ENCODE measurements around the gene ITGA7. TPM values are rescaled to one million over a fixed set of nuclear protein-coding genes. Genes with fewer than 3 reads are reported as not detected.

ITGA7 gene
- total RNA-seq, 1 donor from 2014 or later = 23.6 TPM

- no peaks in the 10 kb centered on the region for H3K36me3 ChIP-seq
- intact Hi-C loops (cut with DNase I) = no loop called here
- H3K4me3 ChIP-seq = no peak overlapping the region
- no peak overlapping the region for H3K27ac ChIP-seq
- no peaks in the 10 kb centered on the region for H3K9me3 ChIP-seq
- peaks cover 30% of the 10 kb centered on the region for H3K4me1 ChIP-seq
- TF ChIP-seq POLR2A (IDR thresholded peaks at IDR 0.05) (no peak), CTCF (IDR thresholded peaks at IDR 0.05) (no peak), POLR2AphosphoS5 (IDR thresholded peaks at IDR 0.05; ENCODE audit: insufficient read depth in 1 of 2, low read depth in 1 of 2) (no peak)
- H3K27me3 ChIP-seq = no peaks in the 10 kb centered on the region
- no peak for DNase-seq (ENCODE audit: extremely low spot score in 2 of 2)
Observed at GRCh38 chr12:55732288-55732687, 24.6 kb upstream of the ITGA7 start.

- H3K4me1 ChIP-seq = peaks cover 43% of the 10 kb centered on the region
- H3K9me3 ChIP-seq = no peaks in the 10 kb centered on the region
- intact Hi-C loops (cut with DNase I) = loop anchor here (5.0 kb wide), 1 partner anchor 202 kb away; the partner anchor contains the start of gene DGKA
- H3K4me3 ChIP-seq = peak overlapping the region; percentile 67 to 81
- peak in 1 of 2 donors; percentile 54 for TF ChIP-seq POLR2AphosphoS5 (IDR thresholded peaks at IDR 0.05; ENCODE audit: insufficient read depth in 1 of 2, low read depth in 1 of 2)
- no peak for TF ChIP-seq POLR2A (IDR thresholded peaks at IDR 0.05)
- no peak for TF ChIP-seq CTCF (IDR thresholded peaks at IDR 0.05)
- peak in 1 of 2 donors; percentile 97 for DNase-seq (ENCODE audit: extremely low spot score in 2 of 2)
- peaks cover 0 to 11% of the 10 kb centered on the region in 2 donors for H3K36me3 ChIP-seq
- no peaks in the 10 kb centered on the region for H3K27me3 ChIP-seq
- peak overlapping the region; percentile 100 for H3K27ac ChIP-seq
Observed at GRCh38 chr12:55729819-55730818, 22.4 kb upstream of the ITGA7 start.

- H3K9me3 ChIP-seq = no peaks in the 10 kb centered on the region
- H3K4me1 ChIP-seq = peaks cover 46% of the 10 kb centered on the region
- peak within 1 kb of the TSS; percentile 67 to 81 for H3K4me3 ChIP-seq
- peak within 1 kb of the TSS; percentile 100 for H3K27ac ChIP-seq
- H3K36me3 ChIP-seq = peaks cover 0 to 21% of the 10 kb centered on the region in 2 donors
- H3K27me3 ChIP-seq = no peaks in the 10 kb centered on the region
- intact Hi-C loops (cut with DNase I) = loop anchor here (5.0 kb wide), 1 partner anchor 203 kb away; the partner anchor contains the start of gene DGKA
- TF ChIP-seq POLR2A (IDR thresholded peaks at IDR 0.05) = peak in 1 of 2 donors; percentile 88
- no peak for TF ChIP-seq CTCF (IDR thresholded peaks at IDR 0.05)
- TF ChIP-seq POLR2AphosphoS5 (IDR thresholded peaks at IDR 0.05; ENCODE audit: insufficient read depth in 1 of 2, low read depth in 1 of 2) = peak; percentile 32 to 88
- no peak for DNase-seq (ENCODE audit: extremely low spot score in 2 of 2)
Observed at GRCh38 chr12:55728939-55729818, 21.5 kb upstream of the ITGA7 start, which contains the start of gene CD63. TSS of gene CD63 (minus strand) at chr12:55729009. CDS start at chr12:55728341, 668 bp downstream.

GRCh38 chr12:55728186-55728938, 20.7 kb upstream of the ITGA7 start:
- H3K36me3 ChIP-seq = peaks cover 0 to 24% of the 10 kb centered on the region in 2 donors
- intact Hi-C loops (cut with DNase I) = loop anchor here (5.0 kb wide), 1 partner anchor 204 kb away; the partner anchor contains the start of gene DGKA

More at GRCh38 chr12:55728186-55728938, 20.7 kb upstream of the ITGA7 start:
- H3K27ac ChIP-seq = peak overlapping the region; percentile 100
- no peaks in the 10 kb centered on the region for H3K27me3 ChIP-seq
- peak overlapping the region; percentile 67 to 81 for H3K4me3 ChIP-seq
- TF ChIP-seq POLR2A (IDR thresholded peaks at IDR 0.05) (no peak), CTCF (IDR thresholded peaks at IDR 0.05) (peak in 1 of 3 experiments; percentile 22), POLR2AphosphoS5 (IDR thresholded peaks at IDR 0.05; ENCODE audit: insufficient read depth in 1 of 2, low read depth in 1 of 2) (peak in 1 of 2 donors; percentile 72)
- H3K4me1 ChIP-seq = peaks cover 46% of the 10 kb centered on the region
- DNase-seq (ENCODE audit: extremely low spot score in 2 of 2) = no peak
- no peaks in the 10 kb centered on the region for H3K9me3 ChIP-seq
